Measurements from ENCODE around the gene CDH16.

CDH16 gene

GRCh38 chr16:66913081-66913480 lies 5.6 kb downstream of the CDH16 start:
- DNase-seq (ENCODE audit: low read depth in 1 of 2, low spot score in 1 of 2): no peak

- DNase-seq (ENCODE audit: low read depth in 1 of 2, low spot score in 1 of 2): no peak
Measured at GRCh38 chr16:66911801-66912200, 6.9 kb downstream of the CDH16 start.

GRCh38 chr16:66911112-66911511 lies 7.6 kb downstream of the CDH16 start:
- DNase-seq (ENCODE audit: low read depth in 1 of 2, low spot score in 1 of 2): no peak

GRCh38 chr16:66910175-66910940 lies 8.3 kb downstream of the CDH16 start:
- no peak for DNase-seq (ENCODE audit: low read depth in 1 of 2, low spot score in 1 of 2)

GRCh38 chr16:66908762-66909559 lies 9.7 kb downstream of the CDH16 start:
- DNase-seq (ENCODE audit: low read depth in 1 of 2, low spot score in 1 of 2): no peak

- DNase-seq (ENCODE audit: low read depth in 1 of 2, low spot score in 1 of 2): no peak
Measured at GRCh38 chr16:66908116-66908515, 10.6 kb downstream of the CDH16 start.

GRCh38 chr16:66906916-66907836 lies 11.5 kb downstream of the CDH16 start:
- DNase-seq (ENCODE audit: low read depth in 1 of 2, low spot score in 1 of 2): no peak

GRCh38 chr16:66905633-66906539 lies 12.8 kb downstream of the CDH16 start:
- no peak for DNase-seq (ENCODE audit: low read depth in 1 of 2, low spot score in 1 of 2)

- no peak for DNase-seq (ENCODE audit: low read depth in 1 of 2, low spot score in 1 of 2)
Measured at GRCh38 chr16:66904846-66905632, 13.6 kb downstream of the CDH16 start.

GRCh38 chr16:66904428-66904845 lies 14.2 kb downstream of the CDH16 start:
- no peak for DNase-seq (ENCODE audit: low read depth in 1 of 2, low spot score in 1 of 2)

GRCh38 chr16:66903544-66904427 lies 14.9 kb downstream of the CDH16 start:
- DNase-seq (ENCODE audit: low read depth in 1 of 2, low spot score in 1 of 2): no peak

- DNase-seq (ENCODE audit: low read depth in 1 of 2, low spot score in 1 of 2): no peak
Measured at GRCh38 chr16:66902648-66903543, 15.8 kb downstream of the CDH16 start.

GRCh38 chr16:66901626-66902025 lies 17.1 kb downstream of the CDH16 start:
- no peak for DNase-seq (ENCODE audit: low read depth in 1 of 2, low spot score in 1 of 2)

GRCh38 chr16:66900721-66901441 lies 17.8 kb downstream of the CDH16 start:
- no peak for DNase-seq (ENCODE audit: low read depth in 1 of 2, low spot score in 1 of 2)

- DNase-seq (ENCODE audit: low read depth in 1 of 2, low spot score in 1 of 2): no peak
Measured at GRCh38 chr16:66899945-66900710, 18.6 kb downstream of the CDH16 start.

- DNase-seq (ENCODE audit: low read depth in 1 of 2, low spot score in 1 of 2): no peak
Measured at GRCh38 chr16:66899310-66899944, 19.3 kb downstream of the CDH16 start.

All from activated T-helper 1 cell treated with anti-CD3 and anti-CD28 coated beads, Interleukin-2, amount 50 U/mL, for 16 hours (primary cell).